ENCODE results near the gene EXOC6.

Gene EXOC6

DNA sequence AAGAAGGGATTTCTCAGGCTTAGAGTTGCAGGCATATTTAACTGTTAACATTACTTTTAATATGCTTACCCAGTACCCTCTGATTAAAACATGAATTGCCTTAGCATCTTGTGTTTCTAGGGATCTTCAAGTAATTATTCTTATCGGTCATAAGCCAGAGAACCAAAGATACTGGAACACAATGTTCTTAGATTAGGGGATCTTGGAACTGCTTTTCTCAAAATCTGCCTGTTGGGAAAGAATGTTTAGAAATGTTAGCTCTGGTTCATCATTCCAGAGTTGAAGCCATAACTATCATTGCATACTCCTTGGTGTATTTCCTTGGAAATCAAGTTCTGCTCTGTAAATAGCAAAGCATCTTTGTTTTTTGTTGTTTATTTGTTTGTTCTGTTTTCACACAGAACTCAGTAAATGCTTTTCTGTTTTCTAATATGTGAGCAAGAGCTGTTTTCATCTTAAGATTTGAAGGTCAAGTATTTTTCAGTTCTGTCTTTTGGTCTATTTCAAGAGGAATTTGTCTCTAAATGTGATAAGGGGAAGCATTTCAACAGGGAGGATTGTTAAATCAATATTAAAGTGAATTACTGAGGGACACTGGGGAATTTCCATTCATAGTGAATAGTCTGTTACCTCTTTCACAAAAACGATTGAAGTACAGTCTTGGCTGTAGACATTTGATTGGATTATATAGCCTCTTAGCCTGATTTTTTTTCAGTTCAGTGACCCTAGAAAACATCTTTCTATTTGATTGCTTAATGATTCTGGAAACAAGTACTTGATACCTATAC is 109.1 kb downstream of the EXOC6 start:
- H3K79me2 ChIP-seq (ENCODE audit: control insufficient read depth, low read length): no peaks in the 10 kb centered on the region
- H3K9me3 ChIP-seq (ENCODE audit: control insufficient read depth, insufficient read depth, low read length): no peaks in the 10 kb centered on the region
- TF ChIP-seq EZH2phosphoT487 (IDR thresholded peaks at IDR 0.05; ENCODE audit: borderline replicate concordance, low read length): no peak
- TF ChIP-seq, protein P1, sequence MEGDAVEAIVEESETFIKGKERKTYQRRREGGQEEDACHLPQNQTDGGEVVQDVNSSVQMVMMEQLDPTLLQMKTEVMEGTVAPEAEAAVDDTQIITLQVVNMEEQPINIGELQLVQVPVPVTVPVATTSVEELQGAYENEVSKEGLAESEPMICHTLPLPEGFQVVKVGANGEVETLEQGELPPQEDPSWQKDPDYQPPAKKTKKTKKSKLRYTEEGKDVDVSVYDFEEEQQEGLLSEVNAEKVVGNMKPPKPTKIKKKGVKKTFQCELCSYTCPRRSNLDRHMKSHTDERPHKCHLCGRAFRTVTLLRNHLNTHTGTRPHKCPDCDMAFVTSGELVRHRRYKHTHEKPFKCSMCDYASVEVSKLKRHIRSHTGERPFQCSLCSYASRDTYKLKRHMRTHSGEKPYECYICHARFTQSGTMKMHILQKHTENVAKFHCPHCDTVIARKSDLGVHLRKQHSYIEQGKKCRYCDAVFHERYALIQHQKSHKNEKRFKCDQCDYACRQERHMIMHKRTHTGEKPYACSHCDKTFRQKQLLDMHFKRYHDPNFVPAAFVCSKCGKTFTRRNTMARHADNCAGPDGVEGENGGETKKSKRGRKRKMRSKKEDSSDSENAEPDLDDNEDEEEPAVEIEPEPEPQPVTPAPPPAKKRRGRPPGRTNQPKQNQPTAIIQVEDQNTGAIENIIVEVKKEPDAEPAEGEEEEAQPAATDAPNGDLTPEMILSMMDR (IDR thresholded peaks at IDR 0.05; ENCODE audit: low read depth, low read length, poor library complexity, severe bottlenecking): no peak
- H3F3A ChIP-seq (ENCODE audit: control insufficient read depth, insufficient read depth): no peaks in the 10 kb centered on the region
- H3K27me3 ChIP-seq (ENCODE audit: control insufficient read depth, low read length): no peaks in the 10 kb centered on the region
- H3K27ac ChIP-seq (ENCODE audit: low read depth, low read length): no peak overlapping the region
- no peaks in the 10 kb centered on the region for H3K36me3 ChIP-seq (ENCODE audit: control insufficient read depth, low read length)
- no peaks in the 10 kb centered on the region for H3K9me2 ChIP-seq (replicated peaks; ENCODE audit: control insufficient read depth, low read length)
- H3K4me1 ChIP-seq (ENCODE audit: control insufficient read depth, low read length): no peaks in the 10 kb centered on the region
- H3K4me2 ChIP-seq (ENCODE audit: low read length): no peak overlapping the region
- no peak overlapping the region for H3K4me3 ChIP-seq (ENCODE audit: low read length)
- no peaks in the 10 kb centered on the region for H4K20me1 ChIP-seq (ENCODE audit: control insufficient read depth, insufficient read depth, low read depth, low read length)

DNA sequence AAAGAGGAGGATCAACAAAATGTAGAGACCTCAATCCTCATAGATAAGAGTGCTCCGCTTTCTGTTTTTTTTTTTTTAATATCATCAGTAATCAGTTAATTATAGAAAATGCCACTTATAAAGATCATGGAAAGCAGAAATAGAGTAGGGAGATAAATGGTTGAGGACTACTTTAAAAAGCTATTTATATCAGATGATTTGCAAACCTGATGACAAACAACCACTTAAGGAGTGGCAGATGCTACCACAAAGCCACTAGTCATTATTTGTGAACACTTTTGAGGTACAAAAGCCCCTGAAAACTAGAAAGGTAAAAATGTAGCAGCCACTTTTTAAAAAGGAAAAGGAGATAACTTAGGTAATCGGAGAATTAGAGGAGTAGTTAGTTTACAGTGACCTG is 113.3 kb downstream of the EXOC6 start:
- H3K9me2 ChIP-seq (replicated peaks; ENCODE audit: control insufficient read depth, low read length): no peaks in the 10 kb centered on the region
- H3K79me2 ChIP-seq (ENCODE audit: control insufficient read depth, low read length): no peaks in the 10 kb centered on the region
- no peaks in the 10 kb centered on the region for H3F3A ChIP-seq (ENCODE audit: control insufficient read depth, insufficient read depth)
- TF ChIP-seq EZH2phosphoT487 (IDR thresholded peaks at IDR 0.05; ENCODE audit: borderline replicate concordance, low read length): no peak
- H3K4me3 ChIP-seq (ENCODE audit: low read length): no peak overlapping the region
- no peak overlapping the region for H3K27ac ChIP-seq (ENCODE audit: low read depth, low read length)
- no peaks in the 10 kb centered on the region for H4K20me1 ChIP-seq (ENCODE audit: control insufficient read depth, insufficient read depth, low read depth, low read length)
- no peaks in the 10 kb centered on the region for H3K27me3 ChIP-seq (ENCODE audit: control insufficient read depth, low read length)
- H3K9me3 ChIP-seq (ENCODE audit: control insufficient read depth, insufficient read depth, low read length): no peaks in the 10 kb centered on the region
- H3K4me2 ChIP-seq (ENCODE audit: low read length): no peak overlapping the region
- no peaks in the 10 kb centered on the region for H3K36me3 ChIP-seq (ENCODE audit: control insufficient read depth, low read length)
- 0 out of 2 replicates have a peak, but pooled peaks cover 3% of the 10 kb centered on the region for H3K4me1 ChIP-seq (ENCODE audit: control insufficient read depth, low read length)

DNA sequence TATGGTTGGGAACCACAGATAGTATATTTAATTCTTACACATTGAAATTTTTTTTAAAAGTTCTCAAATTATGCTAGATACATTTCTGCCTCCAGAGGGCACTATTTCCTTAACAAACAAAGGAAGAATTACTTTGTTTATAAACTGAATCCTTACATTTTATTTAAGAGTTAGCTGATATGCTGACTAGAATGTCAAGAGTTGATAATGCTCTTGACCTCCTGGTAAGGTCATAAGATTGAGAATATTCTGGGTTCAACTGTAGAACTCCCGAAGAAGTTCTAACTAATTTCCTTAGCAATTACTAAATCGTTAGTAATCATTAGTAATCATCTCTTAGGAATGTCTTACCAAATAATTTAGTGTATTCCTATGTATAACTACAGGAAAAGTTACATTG is 117.0 kb downstream of the EXOC6 start:
- H3K27me3 ChIP-seq (ENCODE audit: control insufficient read depth, low read length): no peaks in the 10 kb centered on the region
- no peaks in the 10 kb centered on the region for H3K9me3 ChIP-seq (ENCODE audit: control insufficient read depth, insufficient read depth, low read length)
- H3F3A ChIP-seq (ENCODE audit: control insufficient read depth, insufficient read depth): no peaks in the 10 kb centered on the region
- no peak for TF ChIP-seq EZH2phosphoT487 (IDR thresholded peaks at IDR 0.05; ENCODE audit: borderline replicate concordance, low read length)
- TF ChIP-seq, protein P1 (IDR thresholded peaks at IDR 0.05; ENCODE audit: low read depth, low read length, poor library complexity, severe bottlenecking): peak; percentile 69
- H3K36me3 ChIP-seq (ENCODE audit: control insufficient read depth, low read length): no peaks in the 10 kb centered on the region
- no peak overlapping the region for H3K27ac ChIP-seq (ENCODE audit: low read depth, low read length)
- H3K4me2 ChIP-seq (ENCODE audit: low read length): no peak overlapping the region
- no peak overlapping the region for H3K4me3 ChIP-seq (ENCODE audit: low read length)
- H3K9me2 ChIP-seq (replicated peaks; ENCODE audit: control insufficient read depth, low read length): no peaks in the 10 kb centered on the region
- 0 out of 2 replicates have a peak, but pooled peaks cover 3% of the 10 kb centered on the region for H3K4me1 ChIP-seq (ENCODE audit: control insufficient read depth, low read length)
- H4K20me1 ChIP-seq (ENCODE audit: control insufficient read depth, insufficient read depth, low read depth, low read length): no peaks in the 10 kb centered on the region
- no peaks in the 10 kb centered on the region for H3K79me2 ChIP-seq (ENCODE audit: control insufficient read depth, low read length)

DNA sequence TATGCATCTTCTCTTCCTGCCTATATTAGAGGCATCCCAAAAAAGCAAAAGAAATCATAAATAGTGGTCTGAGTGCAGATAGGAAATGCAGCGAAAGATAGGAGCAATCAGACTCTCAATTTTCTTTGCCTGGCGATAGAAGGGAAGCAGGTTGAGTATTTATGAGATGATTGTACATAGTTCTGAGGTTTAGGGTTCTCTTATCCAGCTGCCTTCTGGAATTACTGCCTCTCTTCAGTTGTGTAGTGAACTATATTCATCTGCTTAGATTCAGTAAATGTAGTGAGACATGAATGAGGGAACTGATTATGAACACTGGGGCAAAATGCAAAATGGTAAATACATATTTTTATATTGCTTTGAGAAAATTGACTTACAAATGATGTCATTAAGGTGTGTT is 119.3 kb downstream of the EXOC6 start:
- TF ChIP-seq EZH2phosphoT487 (IDR thresholded peaks at IDR 0.05; ENCODE audit: borderline replicate concordance, low read length): no peak
- TF ChIP-seq, protein P1 (IDR thresholded peaks at IDR 0.05; ENCODE audit: low read depth, low read length, poor library complexity, severe bottlenecking): no peak
- H3F3A ChIP-seq (ENCODE audit: control insufficient read depth, insufficient read depth): no peaks in the 10 kb centered on the region

More for the DNA sequence above, 119.3 kb downstream of the EXOC6 start:
- H3K27ac ChIP-seq (ENCODE audit: low read depth, low read length): no peak overlapping the region
- no peaks in the 10 kb centered on the region for H4K20me1 ChIP-seq (ENCODE audit: control insufficient read depth, insufficient read depth, low read depth, low read length)
- H3K79me2 ChIP-seq (ENCODE audit: control insufficient read depth, low read length): no peaks in the 10 kb centered on the region
- H3K36me3 ChIP-seq (ENCODE audit: control insufficient read depth, low read length): no peaks in the 10 kb centered on the region
- no peaks in the 10 kb centered on the region for H3K27me3 ChIP-seq (ENCODE audit: control insufficient read depth, low read length)
- H3K4me2 ChIP-seq (ENCODE audit: low read length): no peak overlapping the region
- H3K4me3 ChIP-seq (ENCODE audit: low read length): no peak overlapping the region
- H3K9me3 ChIP-seq (ENCODE audit: control insufficient read depth, insufficient read depth, low read length): no peaks in the 10 kb centered on the region
- 0 out of 2 replicates have a peak, but pooled peaks cover under 1% of the 10 kb centered on the region for H3K4me1 ChIP-seq (ENCODE audit: control insufficient read depth, low read length)
- no peaks in the 10 kb centered on the region for H3K9me2 ChIP-seq (replicated peaks; ENCODE audit: control insufficient read depth, low read length)

All from DOHH2 (cell line).